Kidney epithelial cell (primary cell): ENCODE data around the gene TEKT5. TPM values are rescaled to one million over a fixed set of nuclear protein-coding genes. Genes with fewer than 3 reads are reported as not detected.

Experiments
- DNase-seq: peaks from one replicate; pipeline ENCODE4 v3.0.0-alpha.2; 2010; ENCODE audit warnings: low read depth
- H3K27me3 ChIP-seq: 2 replicates; pipeline ENCODE4 v1.6.0; 2011; ENCODE audit warnings: low read length; ENCODE audit not compliant: control insufficient read depth, insufficient read depth
- H3K36me3 ChIP-seq: 2 replicates; pipeline ENCODE4 v1.5.1; 2011; ENCODE audit warnings: low read length; ENCODE audit not compliant: control insufficient read depth, insufficient read depth
- H3K4me3 ChIP-seq: 2 replicates; pipeline ENCODE4 v1.5.1; 2011; ENCODE audit warnings: low read depth, mild to moderate bottlenecking, control low read depth, low read length
- total RNA-seq: library from RNA; depleted of rRNA; stranded (reverse); fragments of >200 nt; gene quantifications from 2 replicates; pipeline ENCODE4 v1.2.3, GENCODE V29; 2015
- TF ChIP-seq, protein P1 (sequence below): IDR thresholded peaks from 2 replicates; pipeline ENCODE4 v1.5.1; 2011; ENCODE audit warnings: mild to moderate bottlenecking, moderate library complexity, low read length, control low read depth, inconsistent platforms; ENCODE audit not compliant: insufficient read depth, poor library complexity, severe bottlenecking

The TEKT5 gene
- total RNA-seq, 1 donor from 2014 or later: 0.04 TPM

DNA sequence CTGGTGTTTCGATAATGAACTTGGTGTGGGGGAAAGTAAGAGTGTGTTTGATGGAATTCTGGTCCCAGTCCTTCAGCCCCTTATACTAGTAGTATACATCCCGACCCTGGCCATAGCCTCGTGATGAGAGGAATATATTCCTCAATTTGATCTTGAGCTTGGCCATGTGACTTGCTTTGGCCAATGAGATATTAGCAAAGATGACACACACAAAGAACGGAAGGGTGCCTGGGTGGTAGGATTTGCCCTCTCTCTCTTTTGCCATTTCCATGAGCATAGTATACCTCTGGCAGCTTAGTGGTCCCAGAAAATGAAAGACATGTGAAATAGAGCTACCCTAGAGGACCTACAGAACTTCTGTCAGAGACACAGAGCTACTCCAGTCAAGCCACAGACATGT, 111.5 kb downstream of the TEKT5 start:
- H3K4me3 ChIP-seq: no peak overlapping the region
- TF ChIP-seq, protein P1, sequence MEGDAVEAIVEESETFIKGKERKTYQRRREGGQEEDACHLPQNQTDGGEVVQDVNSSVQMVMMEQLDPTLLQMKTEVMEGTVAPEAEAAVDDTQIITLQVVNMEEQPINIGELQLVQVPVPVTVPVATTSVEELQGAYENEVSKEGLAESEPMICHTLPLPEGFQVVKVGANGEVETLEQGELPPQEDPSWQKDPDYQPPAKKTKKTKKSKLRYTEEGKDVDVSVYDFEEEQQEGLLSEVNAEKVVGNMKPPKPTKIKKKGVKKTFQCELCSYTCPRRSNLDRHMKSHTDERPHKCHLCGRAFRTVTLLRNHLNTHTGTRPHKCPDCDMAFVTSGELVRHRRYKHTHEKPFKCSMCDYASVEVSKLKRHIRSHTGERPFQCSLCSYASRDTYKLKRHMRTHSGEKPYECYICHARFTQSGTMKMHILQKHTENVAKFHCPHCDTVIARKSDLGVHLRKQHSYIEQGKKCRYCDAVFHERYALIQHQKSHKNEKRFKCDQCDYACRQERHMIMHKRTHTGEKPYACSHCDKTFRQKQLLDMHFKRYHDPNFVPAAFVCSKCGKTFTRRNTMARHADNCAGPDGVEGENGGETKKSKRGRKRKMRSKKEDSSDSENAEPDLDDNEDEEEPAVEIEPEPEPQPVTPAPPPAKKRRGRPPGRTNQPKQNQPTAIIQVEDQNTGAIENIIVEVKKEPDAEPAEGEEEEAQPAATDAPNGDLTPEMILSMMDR: no peak
- H3K36me3 ChIP-seq: no peaks in the 10 kb centered on the region
- H3K27me3 ChIP-seq: no peaks in the 10 kb centered on the region
- DNase-seq: no peak

DNA sequence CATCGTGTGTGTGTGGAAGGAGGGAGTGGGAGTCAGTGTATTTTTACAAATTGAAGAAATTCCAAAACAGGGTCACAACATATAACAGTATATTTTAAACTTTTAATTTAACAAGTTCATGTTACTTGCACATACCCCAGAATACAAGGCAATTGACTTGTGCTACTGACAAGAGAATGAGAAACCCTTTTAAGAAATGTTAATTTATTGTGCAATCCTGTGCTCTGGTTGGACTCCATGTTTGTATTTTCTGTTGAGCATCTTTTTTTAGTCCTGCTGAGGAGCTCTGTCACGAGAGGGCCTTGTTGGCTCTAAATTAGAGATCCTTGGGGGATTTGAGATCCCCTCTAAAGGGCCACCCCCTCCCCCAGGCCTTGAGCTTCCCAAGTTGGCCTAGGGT, 113.2 kb downstream of the TEKT5 start:
- DNase-seq: no peak
- Histone ChIP-seq H3K27me3 (no peaks in the 10 kb centered on the region), H3K36me3 (no peaks in the 10 kb centered on the region), H3K4me3 (no peak overlapping the region)
- TF ChIP-seq, protein P1: no peak

- Histone ChIP-seq H3K4me3 (peak overlapping the region; percentile 70), H3K36me3 (no peaks in the 10 kb centered on the region), H3K27me3 (no peaks in the 10 kb centered on the region)
- TF ChIP-seq, protein P1: no peak
- no peak for DNase-seq
Measured at GRCh38 chr16:10580883-10581247, 113.9 kb downstream of the TEKT5 start.

GRCh38 chr16:10579965-10580882, 114.5 kb downstream of the TEKT5 start, which contains the start of gene EMP2:
TSS of gene EMP2 (minus strand) at chr16:10580598. CDS start at chr16:10547617, 32,981 bp downstream.
- no peaks in the 10 kb centered on the region for H3K27me3 ChIP-seq
- no peaks in the 10 kb centered on the region for H3K36me3 ChIP-seq
- TF ChIP-seq, protein P1: peak; percentile 47
- H3K4me3 ChIP-seq: peak within 1 kb of the TSS; percentile 70
- no peak for DNase-seq

DNA sequence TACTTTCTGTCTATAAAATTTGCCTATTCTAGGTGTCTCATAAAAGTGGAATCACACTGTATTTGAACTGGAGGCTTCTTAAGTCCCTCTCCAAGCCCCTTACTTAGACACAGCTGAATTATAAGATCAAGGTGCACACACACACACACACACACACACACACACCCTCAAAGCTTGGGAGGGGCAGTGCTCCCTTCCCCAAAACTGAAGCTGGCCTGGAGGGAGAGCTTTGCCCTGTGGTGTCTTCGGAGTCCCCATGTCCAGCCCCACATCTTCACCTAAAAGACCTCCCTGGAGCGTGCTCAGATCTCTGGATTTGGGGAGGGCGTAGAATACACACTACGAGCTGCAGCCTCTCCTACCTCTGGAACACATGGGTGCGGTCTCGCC, 115.2 kb downstream of the TEKT5 start:
- TF ChIP-seq, protein P1: no peak
- DNase-seq: no peak

More for the DNA sequence above, 115.2 kb downstream of the TEKT5 start:
- Histone ChIP-seq H3K4me3 (peak overlapping the region; percentile 70), H3K36me3 (no peaks in the 10 kb centered on the region), H3K27me3 (no peaks in the 10 kb centered on the region)
